Endothelial cell of umbilical vein (primary cell): ENCODE results near the gene ASB13. TPM values are rescaled to one million over a fixed set of nuclear protein-coding genes. Genes with fewer than 3 reads are reported as not detected.

ENCODE experiments used
- BruUV-seq: library from RNA; stranded (reverse); fragments of 400-500 nt; replicated peaks from 2 replicates; lab custom pipeline; 2021; lab: Mats Ljungman, UMichigan
- CTCF ChIA-PET: fragments of 300-600, 350-600 bp; sonication (Branson Sonifier 250); formaldehyde crosslinking; loops from one replicate; lab custom pipeline; 2021; ENCODE audit warnings: antibody characterized with exemption, inconsistent platforms; lab: Charles Lee
- POLR2A ChIA-PET: fragments of 300-600, 350-600 bp; sonication (Branson Sonifier 250); formaldehyde crosslinking; loops from one replicate; lab custom pipeline; 2021; ENCODE audit warnings: antibody characterized with exemption, inconsistent platforms; lab: Charles Lee
- DNase-seq: peaks from one replicate; pipeline ENCODE4 v3.0.0-alpha.2; 2011; ENCODE audit warnings: low read depth, low spot score
- FAIRE-seq: peaks from 2 replicates; lab custom pipeline; 2011; peaks lifted over from hg19 to GRCh38; lab: Jason Lieb, UNC
- H2AFZ ChIP-seq: 2 replicates; pipeline ENCODE4 v1.6.0; 2012; ENCODE audit warnings: low read depth, low read length, control low read depth, inconsistent platforms
- H3K27ac ChIP-seq: 2 replicates; pipeline ENCODE4 v1.5.1; 2011; ENCODE audit warnings: low read depth, mild to moderate bottlenecking, control low read depth, low read length, moderate library complexity; ENCODE audit not compliant: insufficient read depth
- H3K27me3 ChIP-seq, 2 experiments: 2 replicates each; pipeline versions ENCODE4 v1.6.0 to v1.6.1; 2011; ENCODE audit warnings: low read length in 2 of 2, mixed read lengths in 1 of 2; ENCODE audit not compliant: control insufficient read depth in 2 of 2, insufficient read depth in 2 of 2
- H3K36me3 ChIP-seq, 2 experiments: 2 replicates in 1 of 2; 3 replicates in 1 of 2; pipeline ENCODE4 v1.5.1; 2011; ENCODE audit warnings: low read length in 2 of 2, mild to moderate bottlenecking in 1 of 2, moderate library complexity in 1 of 2; ENCODE audit not compliant: control insufficient read depth in 2 of 2, insufficient read depth in 2 of 2; ENCODE audit errors: extremely low read depth in 1 of 2
- H3K4me1 ChIP-seq: 3 replicates; pipeline ENCODE4 v1.5.1; 2011; ENCODE audit warnings: mild to moderate bottlenecking, low read length; ENCODE audit not compliant: control insufficient read depth, insufficient read depth; ENCODE audit errors: extremely low read depth
- H3K4me2 ChIP-seq: 2 replicates; pipeline ENCODE4 v1.6.1; 2011; ENCODE audit warnings: low read length, control low read depth, mixed read lengths; ENCODE audit not compliant: insufficient read depth
- H3K4me3 ChIP-seq, 3 experiments: fragments of 200-600 bp in 1 of 3; sonication (generic), shearing (Covaris generic) in 1 of 3; replicated peaks in 1 of 3; 2 replicates each; pipeline ENCODE4 v1.5.1; 2011 to 2016; ENCODE audit warnings: control low read depth in 3 of 3, low read length in 3 of 3, mild to moderate bottlenecking in 2 of 3, inconsistent platforms in 1 of 3, low read depth in 1 of 3, moderate library complexity in 1 of 3; ENCODE audit not compliant: insufficient read depth in 1 of 3
- H3K79me2 ChIP-seq: 2 replicates; pipeline ENCODE4 v1.6.0; 2012; ENCODE audit warnings: low read length, inconsistent platforms; ENCODE audit not compliant: control insufficient read depth, insufficient read depth
- H3K9ac ChIP-seq: replicated peaks from 2 replicates; pipeline ENCODE3; 2011; ENCODE audit warnings: low read length, control low read depth; ENCODE audit not compliant: insufficient read depth; ENCODE audit errors: extremely low read depth
- H3K9me1 ChIP-seq: replicated peaks from 3 replicates; pipeline ENCODE4 v1.6.0; 2011; ENCODE audit warnings: mild to moderate bottlenecking, low read length; ENCODE audit not compliant: control insufficient read depth, insufficient read depth; ENCODE audit errors: extremely low read depth
- H3K9me3 ChIP-seq: replicated peaks from 2 replicates; pipeline ENCODE4 v1.5.1; 2012; ENCODE audit warnings: low read length, inconsistent platforms; ENCODE audit not compliant: control insufficient read depth, insufficient read depth
- H4K20me1 ChIP-seq: replicated peaks from 2 replicates; pipeline ENCODE3; 2011; ENCODE audit warnings: mild to moderate bottlenecking, low read length; ENCODE audit not compliant: control insufficient read depth, insufficient read depth; ENCODE audit errors: extremely low read depth
- CTCF ChIP-seq, 2 donors: IDR thresholded peaks; 1 replicate in 1 of 2; 2 replicates in 1 of 2; pipeline ENCODE4 v1.5.1; 2011; ENCODE audit warnings: low read length in 2 of 2, mild to moderate bottlenecking in 2 of 2, moderate library complexity in 2 of 2, control low read depth in 1 of 2, inconsistent platforms in 1 of 2, low read depth in 1 of 2; ENCODE audit not compliant: insufficient read depth in 1 of 2; ENCODE audit errors: extremely low read depth in 1 of 2
- EZH2 ChIP-seq: IDR thresholded peaks from 2 replicates; pipeline ENCODE4 v1.6.1; 2012; ENCODE audit warnings: borderline replicate concordance, low read depth, mild to moderate bottlenecking, moderate library complexity, low read length, inconsistent platforms; ENCODE audit not compliant: severe bottlenecking
- FOS ChIP-seq: IDR thresholded peaks from 2 replicates; pipeline ENCODE4 v1.6.1; 2011; ENCODE audit warnings: mild to moderate bottlenecking, low read length, moderate library complexity, borderline replicate concordance; ENCODE audit not compliant: insufficient read depth
- GATA2 ChIP-seq: IDR thresholded peaks from 2 replicates; pipeline ENCODE4 v1.7.0; 2011; ENCODE audit warnings: low read depth, mild to moderate bottlenecking, moderate library complexity, mixed read lengths, low read length; ENCODE audit not compliant: insufficient read length, insufficient read depth
- JUN ChIP-seq: IDR thresholded peaks from 2 replicates; pipeline ENCODE4 v1.6.1; 2011; ENCODE audit warnings: borderline replicate concordance, low read depth; ENCODE audit not compliant: insufficient read length, insufficient read depth
- MAX ChIP-seq: IDR thresholded peaks from 2 replicates; pipeline ENCODE4 v1.6.1; 2011; ENCODE audit not compliant: insufficient read depth, insufficient read length
- MYC ChIP-seq: IDR thresholded peaks from one replicate; pipeline ENCODE4 v1.6.1; 2011; ENCODE audit warnings: mild to moderate bottlenecking, low read depth, low read length
- POLR2A ChIP-seq: IDR thresholded peaks from 2 replicates; pipeline ENCODE4 v1.6.1; 2012; ENCODE audit warnings: low read depth, mild to moderate bottlenecking, control low read depth, low read length
- POLR2AphosphoS5 ChIP-seq: IDR thresholded peaks from 2 replicates; pipeline ENCODE4 v1.6.1; 2012; ENCODE audit warnings: low read depth, mild to moderate bottlenecking, control low read depth, low read length, moderate library complexity; ENCODE audit not compliant: insufficient read depth
- dilution Hi-C: fragments of 300-500 bp; cut with MboI; formaldehyde crosslinking; loops from one replicate; pipeline ENCODE4 v1.15.0; 2019; ENCODE audit warnings: low sequenced_read_pairs; ENCODE audit not compliant: extremely low pct_ligation_motif_present
- intact Hi-C: fragments of 100-400 bp; cut with micrococcal nuclease; formaldehyde crosslinking; loops from one replicate; pipeline ENCODE4 v1.10.0; 2022
- polyA plus RNA-seq, 4 experiments: library from polyadenylated mRNA; depleted of rRNA in 3 of 4; stranded (reverse) in 3 of 4; unstranded in 1 of 4; fragments of >200 nt; gene quantifications; 2 replicates each; pipeline versions ENCODE4 v1.2.1 to v1.2.3, GENCODE V29; 2011 to 2012; ENCODE audit warnings: missing spikeins in 1 of 4
- total RNA-seq: library from RNA; stranded (reverse); gene quantifications from 2 replicates; pipeline ENCODE4 v1.2.3, GENCODE V29; 2021

The ASB13 gene
- total and polyA plus RNA-seq, 2 donors (not counting 3 experiments of a cell fraction or from before 2014, with no cell fraction given) = 6.3 to 7.3 TPM

- Histone ChIP-seq H3K27me3 (no peaks in the 10 kb centered on the region), H3K4me3 (no peak overlapping the region)
These were observed 17.6 kb downstream of the ASB13 start for GRCh38 chr10:5648494-5649457.

More at GRCh38 chr10:5648494-5649457, 17.6 kb downstream of the ASB13 start:
- no peaks in the 10 kb centered on the region for H3K4me1 ChIP-seq
- TF ChIP-seq CTCF (IDR thresholded peaks at IDR 0.05; ENCODE audit: extremely low read depth in 1 of 2, insufficient read depth in 1 of 2, low read depth in 1 of 2, low read length in 2 of 2) (no peak), POLR2A (no peak), GATA2 (no peak), POLR2AphosphoS5 (no peak), FOS (no peak), EZH2 (no peak), MAX (no peak), JUN (no peak), MYC (no peak)
- DNase-seq (no peak), FAIRE-seq (no peak)
- no peaks in the 10 kb centered on the region for H3K9me1 ChIP-seq
- no peak overlapping the region for H3K4me2 ChIP-seq
- H3K9ac ChIP-seq = no peak overlapping the region
- no TSS peak for BruUV-seq
- intact Hi-C loops = no loop called here
- no peaks in the 10 kb centered on the region for H4K20me1 ChIP-seq
- CTCF ChIA-PET = no interaction called here
- dilution Hi-C loops = no loop called here
- no peaks in the 10 kb centered on the region for H3K36me3 ChIP-seq
- H3K9me3 ChIP-seq = no peaks in the 10 kb centered on the region
- POLR2A ChIA-PET = no interaction called here
- no peaks in the 10 kb centered on the region for H3K79me2 ChIP-seq
- no peak overlapping the region for H3K27ac ChIP-seq
- no peak overlapping the region for H2AFZ ChIP-seq
